Fibroblast of lung (primary cell): Measurements from ENCODE around the gene SLMAP. TPM values are rescaled to one million over a fixed set of nuclear protein-coding genes. Genes with fewer than 3 reads are reported as not detected.

Experiments used
- DNase-seq, 2 donors: peaks; one replicate each; pipeline versions ENCODE4 v3.0.0 to v3.0.0-alpha.2; 2010; ENCODE audit warnings: low read depth in 2 of 2
- H2AFZ ChIP-seq: 2 replicates; pipeline ENCODE4 v1.5.1; 2012; ENCODE audit warnings: low read length, control low read depth, inconsistent platforms
- H3K27ac ChIP-seq: 2 replicates; pipeline ENCODE4 v1.5.1; 2011; ENCODE audit warnings: low read length, control low read depth; ENCODE audit not compliant: insufficient read depth
- H3K27me3 ChIP-seq: 2 replicates; pipeline ENCODE4 v1.5.1; 2011; ENCODE audit warnings: mild to moderate bottlenecking, low read length; ENCODE audit not compliant: control insufficient read depth, insufficient read depth
- H3K36me3 ChIP-seq: 2 replicates; pipeline ENCODE4 v1.5.1; 2011; ENCODE audit warnings: low read length; ENCODE audit not compliant: control insufficient read depth, insufficient read depth
- H3K4me1 ChIP-seq: 2 replicates; pipeline ENCODE4 v1.5.1; 2011; ENCODE audit warnings: low read length; ENCODE audit not compliant: control insufficient read depth, insufficient read depth; ENCODE audit errors: extremely low read depth
- H3K4me2 ChIP-seq: 2 replicates; pipeline ENCODE4 v1.5.1; 2011; ENCODE audit warnings: low read length, control low read depth; ENCODE audit not compliant: insufficient read depth; ENCODE audit errors: extremely low read depth
- H3K4me3 ChIP-seq, 4 experiments: fragments of 200-600 bp in 1 of 4; sonication (generic) in 1 of 4; replicated peaks in 1 of 4; 2 replicates each; pipeline ENCODE4 v1.5.1; 2011 to 2016; ENCODE audit warnings: low read length in 4 of 4, low read depth in 3 of 4, mild to moderate bottlenecking in 3 of 4, control low read depth in 2 of 4, inconsistent platforms in 1 of 4, mixed read lengths in 1 of 4; ENCODE audit not compliant: insufficient read depth in 1 of 4; ENCODE audit errors: control extremely low read depth in 1 of 4
- H3K79me2 ChIP-seq: 2 replicates; pipeline ENCODE4 v1.5.1; 2012; ENCODE audit warnings: mild to moderate bottlenecking, low read length, inconsistent platforms; ENCODE audit not compliant: control insufficient read depth, insufficient read depth
- H3K9ac ChIP-seq: 2 replicates; pipeline ENCODE4 v1.5.1; 2011; ENCODE audit warnings: mild to moderate bottlenecking, low read length, control low read depth; ENCODE audit not compliant: insufficient read depth
- H3K9me3 ChIP-seq: 2 replicates; pipeline ENCODE4 v1.5.1; 2012; ENCODE audit warnings: low read depth, low read length; ENCODE audit not compliant: control insufficient read depth, insufficient read depth
- H4K20me1 ChIP-seq: 2 replicates; pipeline ENCODE4 v1.5.1; 2011; ENCODE audit warnings: low read length; ENCODE audit not compliant: control insufficient read depth, insufficient read depth; ENCODE audit errors: extremely low read depth
- EZH2 ChIP-seq: IDR thresholded peaks from 2 replicates; pipeline ENCODE4 v1.5.1; 2012; ENCODE audit warnings: low read length, control low read depth, mild to moderate bottlenecking; ENCODE audit errors: missing control alignments
- polyA plus RNA-seq, 2 donors: library from polyadenylated mRNA; depleted of rRNA in 1 of 2; stranded (reverse) in 1 of 2; unstranded in 1 of 2; fragments of >200 nt; gene quantifications; 2 replicates each; pipeline ENCODE4 v1.2.1, GENCODE V29; 2011 to 2012; ENCODE audit warnings: missing spikeins in 1 of 2
- total RNA-seq: library from RNA; depleted of rRNA; stranded (reverse); fragments of >200 nt; gene quantifications from 2 replicates; pipeline ENCODE4 v1.2.1, GENCODE V29; 2014
- TF ChIP-seq, protein P1 (sequence below), 2 donors: IDR thresholded peaks in 1 of 2; conservative IDR thresholded peaks in 1 of 2; 1 replicate in 1 of 2; 2 replicates in 1 of 2; pipeline ENCODE4 v1.5.1; 2011 to 2012; ENCODE audit warnings: low read length in 2 of 2, control low read depth in 1 of 2, inconsistent platforms in 1 of 2, low read depth in 1 of 2, mild to moderate bottlenecking in 1 of 2

The SLMAP gene
- total and polyA plus RNA-seq, 2 donors (not counting 1 experiment from before 2014, with no cell fraction given), result 35.3 to 55.5 TPM

- Histone ChIP-seq H3K27me3 (no peaks in the 10 kb centered on the region), H3K9me3 (no peaks in the 10 kb centered on the region), H3K27ac (no peak overlapping the region), H3K4me3 (no peak overlapping the region), H3K79me2 (no peaks in the 10 kb centered on the region), H3K4me1 (no peaks in the 10 kb centered on the region), H4K20me1 (no peaks in the 10 kb centered on the region), H3K9ac (no peak overlapping the region), H2AFZ (no peak overlapping the region), H3K36me3 (no peaks in the 10 kb centered on the region), H3K4me2 (no peak overlapping the region)
- DNase-seq, result no peak
- TF ChIP-seq, protein P1, sequence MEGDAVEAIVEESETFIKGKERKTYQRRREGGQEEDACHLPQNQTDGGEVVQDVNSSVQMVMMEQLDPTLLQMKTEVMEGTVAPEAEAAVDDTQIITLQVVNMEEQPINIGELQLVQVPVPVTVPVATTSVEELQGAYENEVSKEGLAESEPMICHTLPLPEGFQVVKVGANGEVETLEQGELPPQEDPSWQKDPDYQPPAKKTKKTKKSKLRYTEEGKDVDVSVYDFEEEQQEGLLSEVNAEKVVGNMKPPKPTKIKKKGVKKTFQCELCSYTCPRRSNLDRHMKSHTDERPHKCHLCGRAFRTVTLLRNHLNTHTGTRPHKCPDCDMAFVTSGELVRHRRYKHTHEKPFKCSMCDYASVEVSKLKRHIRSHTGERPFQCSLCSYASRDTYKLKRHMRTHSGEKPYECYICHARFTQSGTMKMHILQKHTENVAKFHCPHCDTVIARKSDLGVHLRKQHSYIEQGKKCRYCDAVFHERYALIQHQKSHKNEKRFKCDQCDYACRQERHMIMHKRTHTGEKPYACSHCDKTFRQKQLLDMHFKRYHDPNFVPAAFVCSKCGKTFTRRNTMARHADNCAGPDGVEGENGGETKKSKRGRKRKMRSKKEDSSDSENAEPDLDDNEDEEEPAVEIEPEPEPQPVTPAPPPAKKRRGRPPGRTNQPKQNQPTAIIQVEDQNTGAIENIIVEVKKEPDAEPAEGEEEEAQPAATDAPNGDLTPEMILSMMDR (conservative IDR thresholded peaks at IDR 0.05 in 1 of 2, IDR thresholded peaks at IDR 0.05 in 1 of 2; ENCODE audit: low read depth in 1 of 2, low read length in 2 of 2), result no peak
- no peak for TF ChIP-seq EZH2
These were observed 77.7 kb downstream of the SLMAP start for GRCh38 chr3:57833763-57834162.

GRCh38 chr3:57837686-57838085 is 81.6 kb downstream of the SLMAP start:
- H2AFZ ChIP-seq, result no peak overlapping the region
- no peak overlapping the region for H3K27ac ChIP-seq
- no peak overlapping the region for H3K9ac ChIP-seq
- H3K79me2 ChIP-seq, result no peaks in the 10 kb centered on the region
- no peaks in the 10 kb centered on the region for H3K9me3 ChIP-seq
- H3K4me2 ChIP-seq, result no peak overlapping the region
- no peak overlapping the region for H3K4me3 ChIP-seq
- no peak for TF ChIP-seq EZH2
- TF ChIP-seq, protein P1 (conservative IDR thresholded peaks at IDR 0.05 in 1 of 2, IDR thresholded peaks at IDR 0.05 in 1 of 2; ENCODE audit: low read depth in 1 of 2, low read length in 2 of 2), result no peak
- H4K20me1 ChIP-seq, result no peaks in the 10 kb centered on the region
- no peaks in the 10 kb centered on the region for H3K27me3 ChIP-seq
- DNase-seq, result no peak
- H3K36me3 ChIP-seq, result no peaks in the 10 kb centered on the region
- H3K4me1 ChIP-seq, result no peaks in the 10 kb centered on the region

- H3K4me1 ChIP-seq, result no peaks in the 10 kb centered on the region
- no peak overlapping the region for H3K27ac ChIP-seq
- no peaks in the 10 kb centered on the region for H3K9me3 ChIP-seq
- DNase-seq, result no peak
- no peak for TF ChIP-seq EZH2
- TF ChIP-seq, protein P1 (conservative IDR thresholded peaks at IDR 0.05 in 1 of 2, IDR thresholded peaks at IDR 0.05 in 1 of 2; ENCODE audit: low read depth in 1 of 2, low read length in 2 of 2), result no peak
- no peaks in the 10 kb centered on the region for H4K20me1 ChIP-seq
- H3K36me3 ChIP-seq, result no peaks in the 10 kb centered on the region
- H3K79me2 ChIP-seq, result no peaks in the 10 kb centered on the region
- no peaks in the 10 kb centered on the region for H3K27me3 ChIP-seq
- no peak overlapping the region for H2AFZ ChIP-seq
- no peak overlapping the region for H3K4me3 ChIP-seq
- no peak overlapping the region for H3K9ac ChIP-seq
- no peak overlapping the region for H3K4me2 ChIP-seq
These were observed 82.5 kb downstream of the SLMAP start for GRCh38 chr3:57838627-57839026.
